K562 (cell line): ENCODE results near the gene NME4. TPM values are rescaled to one million over a fixed set of nuclear protein-coding genes. Genes with fewer than 3 reads are reported as not detected.
A peak's percentile ranks its signal among the peaks of the same experiment; 100 is the strongest.

Source experiments
- CLOCK ChIP-seq: fragments of 250-450 bp; sonication (Bioruptor Pico); IDR thresholded peaks from 2 replicates; pipeline ENCODE4 v1.4.0; 2020; ENCODE audit warnings: mild to moderate bottlenecking, moderate library complexity, borderline replicate concordance
- CXXC5 ChIP-seq: fragments of 250-450 bp; sonication (Bioruptor Pico); IDR thresholded peaks from 2 replicates; pipeline ENCODE4 v1.8.0; 2022; ENCODE audit warnings: inconsistent platforms, mild to moderate bottlenecking, moderate library complexity
- SAFB2 ChIP-seq: fragments of 200-400 bp; formaldehyde crosslinking; IDR thresholded peaks from 2 replicates; pipeline ENCODE4 v1.6.1; 2018; ENCODE audit warnings: borderline replicate concordance, low read length, low read depth, moderate library complexity; ENCODE audit not compliant: severe bottlenecking
- ZKSCAN3 ChIP-seq: fragments of 250-450 bp; sonication (Bioruptor Pico); IDR thresholded peaks from 2 replicates; pipeline ENCODE4 v1.4.0; 2020
- ZNF311 ChIP-seq: fragments of 250-450 bp; sonication (Bioruptor Pico); IDR thresholded peaks from 2 replicates; pipeline ENCODE4 v1.4.0; 2020; ENCODE audit warnings: mild to moderate bottlenecking, moderate library complexity
- polyA plus RNA-seq, 8 experiments: library from polyadenylated mRNA; depleted of rRNA in 4 of 8; stranded (reverse) in 5 of 8; unstranded in 3 of 8; fragments of >200 nt; fragmentation: Nextera tagmentation in 2 of 8; fragmentation: Illumina TruSeq in 1 of 8; extraction: Ambion mirVana in 2 of 8; extraction: Trizol in 1 of 8; gene quantifications; 2 replicates each; pipeline versions ENCODE4 v1.2.1 to v1.2.3, GENCODE V29; 2011 to 2014; ENCODE audit warnings: inconsistent platforms in 1 of 8, missing spikeins in 1 of 8
- total RNA-seq, 7 experiments: library from RNA; depleted of rRNA in 6 of 7; stranded (reverse); fragments of >200 nt in 6 of 7; fragmentation: Illumina TruSeq in 2 of 7; extraction: Trizol in 2 of 7; gene quantifications; 2 replicates each; pipeline versions ENCODE4 v1.2.1 to v1.2.3, GENCODE V29; 2011 to 2021; ENCODE audit warnings: low replicate concordance in 1 of 7
- TF ChIP-seq, protein P1 (sequence below), 3 experiments: IDR thresholded peaks in 2 of 3; conservative IDR thresholded peaks in 1 of 3; 2 replicates each; pipeline ENCODE4 v1.5.1; 2011 to 2012; ENCODE audit warnings: low read length in 3 of 3, mild to moderate bottlenecking in 3 of 3, control low read depth in 2 of 3, improper control_type of control experiment in 1 of 3, inconsistent platforms in 1 of 3, low read depth in 1 of 3, mixed read lengths in 1 of 3, moderate library complexity in 1 of 3; ENCODE audit not compliant: insufficient read depth in 2 of 3
- TF ChIP-seq, protein P2 (sequence below): fragments of 450-650 bp; IDR thresholded peaks from 2 replicates; pipeline ENCODE4 v1.6.1; 2017; ENCODE audit warnings: antibody characterized with exemption, mild to moderate bottlenecking
- TF ChIP-seq, protein P3 (sequence below), 2 experiments: fragments of 450-650 bp; formaldehyde crosslinking in 1 of 2; IDR thresholded peaks; 2 replicates each; pipeline versions ENCODE4 v1.4.0 to v1.6.1; 2014 to 2020; ENCODE audit warnings: mild to moderate bottlenecking in 2 of 2, borderline replicate concordance in 1 of 2, low read depth in 1 of 2

NME4 gene
- total and polyA plus RNA-seq, 9 of the 15 experiments (the other 6 are each of a cell fraction or from before 2014, with no cell fraction given): 15.4 to 264 (median 139) TPM

DNA sequence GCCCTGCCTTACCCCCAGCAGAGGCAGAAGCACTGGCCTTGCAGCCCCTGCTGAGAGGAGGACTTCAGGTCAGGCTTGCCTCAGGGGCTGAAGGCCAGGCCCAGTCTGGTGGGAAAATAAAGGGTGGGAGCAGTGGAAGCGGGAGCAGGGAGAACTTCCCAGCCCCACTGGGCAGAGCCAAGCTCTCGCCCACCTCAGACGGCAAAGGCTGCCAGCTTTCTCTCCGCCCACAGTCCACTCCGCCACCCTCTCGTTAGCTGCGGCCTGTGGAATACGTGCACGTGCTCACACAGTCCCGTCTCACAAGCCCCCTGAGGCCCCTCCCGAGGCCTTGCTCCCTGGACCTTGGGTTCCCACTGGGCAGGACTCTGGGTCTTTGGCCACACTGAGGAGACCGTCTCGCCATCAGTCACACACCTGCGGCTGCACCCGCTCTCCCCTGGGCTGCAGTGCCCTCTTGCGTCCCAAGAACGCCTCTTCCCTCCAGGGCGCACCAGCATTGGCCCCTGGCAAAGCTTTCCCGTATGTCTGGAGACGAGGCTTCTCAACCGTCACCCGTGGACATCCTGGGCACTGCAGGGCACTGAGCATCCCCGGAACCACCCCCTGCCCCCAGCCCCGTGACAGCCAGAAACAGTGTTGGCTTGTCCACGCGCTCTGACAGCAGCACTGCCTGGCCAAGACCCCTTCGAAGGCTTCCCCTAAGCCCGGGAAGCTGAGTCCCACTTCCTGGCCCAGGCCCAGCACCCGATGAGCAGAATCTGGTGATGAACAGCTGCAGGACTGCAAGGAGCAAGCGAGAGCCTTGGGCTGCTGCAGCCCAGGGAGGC is 34.9 kb upstream of the NME4 start (continued):
- TF ChIP-seq, protein P1, sequence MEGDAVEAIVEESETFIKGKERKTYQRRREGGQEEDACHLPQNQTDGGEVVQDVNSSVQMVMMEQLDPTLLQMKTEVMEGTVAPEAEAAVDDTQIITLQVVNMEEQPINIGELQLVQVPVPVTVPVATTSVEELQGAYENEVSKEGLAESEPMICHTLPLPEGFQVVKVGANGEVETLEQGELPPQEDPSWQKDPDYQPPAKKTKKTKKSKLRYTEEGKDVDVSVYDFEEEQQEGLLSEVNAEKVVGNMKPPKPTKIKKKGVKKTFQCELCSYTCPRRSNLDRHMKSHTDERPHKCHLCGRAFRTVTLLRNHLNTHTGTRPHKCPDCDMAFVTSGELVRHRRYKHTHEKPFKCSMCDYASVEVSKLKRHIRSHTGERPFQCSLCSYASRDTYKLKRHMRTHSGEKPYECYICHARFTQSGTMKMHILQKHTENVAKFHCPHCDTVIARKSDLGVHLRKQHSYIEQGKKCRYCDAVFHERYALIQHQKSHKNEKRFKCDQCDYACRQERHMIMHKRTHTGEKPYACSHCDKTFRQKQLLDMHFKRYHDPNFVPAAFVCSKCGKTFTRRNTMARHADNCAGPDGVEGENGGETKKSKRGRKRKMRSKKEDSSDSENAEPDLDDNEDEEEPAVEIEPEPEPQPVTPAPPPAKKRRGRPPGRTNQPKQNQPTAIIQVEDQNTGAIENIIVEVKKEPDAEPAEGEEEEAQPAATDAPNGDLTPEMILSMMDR (IDR thresholded peaks at IDR 0.05 in 2 of 3, conservative IDR thresholded peaks at IDR 0.05 in 1 of 3; ENCODE audit: insufficient read depth in 2 of 3, low read depth in 1 of 3, low read length in 3 of 3): peak; percentile 79 to 87 (median 80)
- TF ChIP-seq, protein P2, sequence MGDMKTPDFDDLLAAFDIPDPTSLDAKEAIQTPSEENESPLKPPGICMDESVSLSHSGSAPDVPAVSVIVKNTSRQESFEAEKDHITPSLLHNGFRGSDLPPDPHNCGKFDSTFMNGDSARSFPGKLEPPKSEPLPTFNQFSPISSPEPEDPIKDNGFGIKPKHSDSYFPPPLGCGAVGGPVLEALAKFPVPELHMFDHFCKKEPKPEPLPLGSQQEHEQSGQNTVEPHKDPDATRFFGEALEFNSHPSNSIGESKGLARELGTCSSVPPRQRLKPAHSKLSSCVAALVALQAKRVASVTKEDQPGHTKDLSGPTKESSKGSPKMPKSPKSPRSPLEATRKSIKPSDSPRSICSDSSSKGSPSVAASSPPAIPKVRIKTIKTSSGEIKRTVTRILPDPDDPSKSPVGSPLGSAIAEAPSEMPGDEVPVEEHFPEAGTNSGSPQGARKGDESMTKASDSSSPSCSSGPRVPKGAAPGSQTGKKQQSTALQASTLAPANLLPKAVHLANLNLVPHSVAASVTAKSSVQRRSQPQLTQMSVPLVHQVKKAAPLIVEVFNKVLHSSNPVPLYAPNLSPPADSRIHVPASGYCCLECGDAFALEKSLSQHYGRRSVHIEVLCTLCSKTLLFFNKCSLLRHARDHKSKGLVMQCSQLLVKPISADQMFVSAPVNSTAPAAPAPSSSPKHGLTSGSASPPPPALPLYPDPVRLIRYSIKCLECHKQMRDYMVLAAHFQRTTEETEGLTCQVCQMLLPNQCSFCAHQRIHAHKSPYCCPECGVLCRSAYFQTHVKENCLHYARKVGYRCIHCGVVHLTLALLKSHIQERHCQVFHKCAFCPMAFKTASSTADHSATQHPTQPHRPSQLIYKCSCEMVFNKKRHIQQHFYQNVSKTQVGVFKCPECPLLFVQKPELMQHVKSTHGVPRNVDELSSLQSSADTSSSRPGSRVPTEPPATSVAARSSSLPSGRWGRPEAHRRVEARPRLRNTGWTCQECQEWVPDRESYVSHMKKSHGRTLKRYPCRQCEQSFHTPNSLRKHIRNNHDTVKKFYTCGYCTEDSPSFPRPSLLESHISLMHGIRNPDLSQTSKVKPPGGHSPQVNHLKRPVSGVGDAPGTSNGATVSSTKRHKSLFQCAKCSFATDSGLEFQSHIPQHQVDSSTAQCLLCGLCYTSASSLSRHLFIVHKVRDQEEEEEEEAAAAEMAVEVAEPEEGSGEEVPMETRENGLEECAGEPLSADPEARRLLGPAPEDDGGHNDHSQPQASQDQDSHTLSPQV: no peak
- TF ChIP-seq CLOCK (CRISPR knock-in tag) (no peak), SAFB2 (no peak), ZKSCAN3 (CRISPR knock-in tag) (no peak), CXXC5 (no peak), ZNF311 (CRISPR knock-in tag) (no peak)
- TF ChIP-seq, protein P3, sequence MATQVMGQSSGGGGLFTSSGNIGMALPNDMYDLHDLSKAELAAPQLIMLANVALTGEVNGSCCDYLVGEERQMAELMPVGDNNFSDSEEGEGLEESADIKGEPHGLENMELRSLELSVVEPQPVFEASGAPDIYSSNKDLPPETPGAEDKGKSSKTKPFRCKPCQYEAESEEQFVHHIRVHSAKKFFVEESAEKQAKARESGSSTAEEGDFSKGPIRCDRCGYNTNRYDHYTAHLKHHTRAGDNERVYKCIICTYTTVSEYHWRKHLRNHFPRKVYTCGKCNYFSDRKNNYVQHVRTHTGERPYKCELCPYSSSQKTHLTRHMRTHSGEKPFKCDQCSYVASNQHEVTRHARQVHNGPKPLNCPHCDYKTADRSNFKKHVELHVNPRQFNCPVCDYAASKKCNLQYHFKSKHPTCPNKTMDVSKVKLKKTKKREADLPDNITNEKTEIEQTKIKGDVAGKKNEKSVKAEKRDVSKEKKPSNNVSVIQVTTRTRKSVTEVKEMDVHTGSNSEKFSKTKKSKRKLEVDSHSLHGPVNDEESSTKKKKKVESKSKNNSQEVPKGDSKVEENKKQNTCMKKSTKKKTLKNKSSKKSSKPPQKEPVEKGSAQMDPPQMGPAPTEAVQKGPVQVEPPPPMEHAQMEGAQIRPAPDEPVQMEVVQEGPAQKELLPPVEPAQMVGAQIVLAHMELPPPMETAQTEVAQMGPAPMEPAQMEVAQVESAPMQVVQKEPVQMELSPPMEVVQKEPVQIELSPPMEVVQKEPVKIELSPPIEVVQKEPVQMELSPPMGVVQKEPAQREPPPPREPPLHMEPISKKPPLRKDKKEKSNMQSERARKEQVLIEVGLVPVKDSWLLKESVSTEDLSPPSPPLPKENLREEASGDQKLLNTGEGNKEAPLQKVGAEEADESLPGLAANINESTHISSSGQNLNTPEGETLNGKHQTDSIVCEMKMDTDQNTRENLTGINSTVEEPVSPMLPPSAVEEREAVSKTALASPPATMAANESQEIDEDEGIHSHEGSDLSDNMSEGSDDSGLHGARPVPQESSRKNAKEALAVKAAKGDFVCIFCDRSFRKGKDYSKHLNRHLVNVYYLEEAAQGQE (IDR thresholded peaks at IDR 0.05; ENCODE audit: borderline replicate concordance): peak; percentile 68; the same call in 1 of the 2 replicates
- TF ChIP-seq, protein P3 (CRISPR knock-in tag; IDR thresholded peaks at IDR 0.05; ENCODE audit: low read depth): no peak
